ENCODE results near the gene ARHGEF11.
"Not testable (repeated sequence)": the region's sequence is repeated elsewhere in the genome, so short reads cannot be mapped to it uniquely, and the experiment has no call there.

The ARHGEF11 gene, protein sequence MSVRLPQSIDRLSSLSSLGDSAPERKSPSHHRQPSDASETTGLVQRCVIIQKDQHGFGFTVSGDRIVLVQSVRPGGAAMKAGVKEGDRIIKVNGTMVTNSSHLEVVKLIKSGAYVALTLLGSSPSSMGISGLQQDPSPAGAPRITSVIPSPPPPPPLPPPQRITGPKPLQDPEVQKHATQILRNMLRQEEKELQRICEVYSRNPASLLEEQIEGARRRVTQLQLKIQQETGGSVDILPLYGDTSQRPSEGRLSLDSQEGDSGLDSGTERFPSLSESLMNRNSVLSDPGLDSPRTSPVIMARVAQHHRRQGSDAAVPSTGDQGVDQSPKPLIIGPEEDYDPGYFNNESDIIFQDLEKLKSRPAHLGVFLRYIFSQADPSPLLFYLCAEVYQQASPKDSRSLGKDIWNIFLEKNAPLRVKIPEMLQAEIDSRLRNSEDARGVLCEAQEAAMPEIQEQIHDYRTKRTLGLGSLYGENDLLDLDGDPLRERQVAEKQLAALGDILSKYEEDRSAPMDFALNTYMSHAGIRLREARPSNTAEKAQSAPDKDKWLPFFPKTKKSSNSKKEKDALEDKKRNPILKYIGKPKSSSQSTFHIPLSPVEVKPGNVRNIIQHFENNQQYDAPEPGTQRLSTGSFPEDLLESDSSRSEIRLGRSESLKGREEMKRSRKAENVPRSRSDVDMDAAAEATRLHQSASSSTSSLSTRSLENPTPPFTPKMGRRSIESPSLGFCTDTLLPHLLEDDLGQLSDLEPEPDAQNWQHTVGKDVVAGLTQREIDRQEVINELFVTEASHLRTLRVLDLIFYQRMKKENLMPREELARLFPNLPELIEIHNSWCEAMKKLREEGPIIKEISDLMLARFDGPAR (N-terminal part only)

DNA sequence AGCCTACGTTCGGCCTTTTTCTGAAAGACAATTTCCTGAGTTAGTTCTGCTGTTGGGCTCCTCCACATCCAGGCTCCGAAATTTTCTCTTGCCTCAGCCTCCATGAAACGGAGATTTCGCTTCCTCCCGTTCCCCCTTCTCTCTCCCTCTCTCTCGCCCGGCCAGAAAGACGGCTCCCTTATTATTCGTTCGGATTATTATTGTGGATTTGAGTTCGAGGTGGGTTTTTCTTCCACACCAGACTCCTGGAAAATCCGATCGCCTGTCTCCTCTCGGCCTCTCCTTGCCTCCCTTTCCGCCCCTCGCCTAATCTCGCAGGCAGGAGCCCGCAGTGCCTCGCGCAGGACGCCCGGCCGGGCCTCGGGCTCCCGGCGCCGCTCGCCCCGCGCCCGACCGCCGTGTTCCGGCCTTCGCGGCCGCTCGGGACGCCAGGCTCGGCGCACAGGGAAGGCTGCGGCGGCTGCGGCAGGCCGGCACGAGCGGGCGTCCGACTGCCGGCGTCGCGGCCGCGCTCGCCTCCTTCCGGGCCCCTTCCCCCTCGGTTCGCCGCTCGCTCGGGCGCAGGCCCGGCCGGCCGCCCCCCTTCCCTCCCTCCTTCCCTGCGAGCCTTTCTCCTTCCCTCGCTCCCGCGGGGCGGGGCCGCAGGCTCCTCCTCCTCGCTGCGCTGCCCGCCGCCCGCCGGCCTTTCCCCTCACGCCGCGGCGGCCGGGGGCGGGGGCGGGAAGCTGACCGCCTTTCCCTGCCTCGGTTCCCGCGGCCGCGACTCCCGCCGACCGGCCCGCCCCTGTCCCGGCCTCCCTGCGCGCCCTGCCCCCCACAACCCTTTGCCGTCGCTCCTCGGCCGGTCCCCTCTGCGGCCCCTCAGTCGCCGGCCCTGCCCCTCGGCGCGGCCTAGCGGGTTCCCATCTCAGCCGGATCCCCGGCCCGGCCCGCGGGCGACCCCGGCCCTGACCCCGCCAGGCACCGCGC is at the start of gene ARHGEF11:
Gene ARHGEF11, minus strand, starts transcription at position 493 of the 969 bp plus-strand sequence. CDS start 1,412 bp downstream, outside the sequence.
- DNase-seq (ENCODE audit: low spot score), result peak; percentile 89

DNA sequence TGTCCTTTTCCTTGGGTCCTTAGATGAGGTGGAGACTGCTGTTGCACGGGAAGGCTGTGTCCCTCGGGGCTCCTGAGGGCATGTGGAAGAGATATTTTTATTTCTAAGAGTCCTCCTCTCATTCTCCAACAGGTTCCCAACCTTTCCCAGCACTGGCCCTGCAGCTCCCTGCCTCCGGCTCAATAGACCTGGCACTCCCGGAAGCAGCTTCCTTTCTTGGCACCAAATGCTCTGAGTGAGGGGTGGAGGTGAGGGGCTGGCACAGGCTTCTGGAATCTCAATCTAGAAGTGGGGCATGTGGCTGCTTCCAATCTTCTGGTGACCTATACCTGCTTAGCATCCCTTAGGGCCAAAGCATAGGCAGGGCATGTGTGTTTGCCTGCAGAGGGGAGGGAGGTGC is 49.5 kb upstream of the ARHGEF11 start:
- no peak for DNase-seq (ENCODE audit: low spot score)

DNA sequence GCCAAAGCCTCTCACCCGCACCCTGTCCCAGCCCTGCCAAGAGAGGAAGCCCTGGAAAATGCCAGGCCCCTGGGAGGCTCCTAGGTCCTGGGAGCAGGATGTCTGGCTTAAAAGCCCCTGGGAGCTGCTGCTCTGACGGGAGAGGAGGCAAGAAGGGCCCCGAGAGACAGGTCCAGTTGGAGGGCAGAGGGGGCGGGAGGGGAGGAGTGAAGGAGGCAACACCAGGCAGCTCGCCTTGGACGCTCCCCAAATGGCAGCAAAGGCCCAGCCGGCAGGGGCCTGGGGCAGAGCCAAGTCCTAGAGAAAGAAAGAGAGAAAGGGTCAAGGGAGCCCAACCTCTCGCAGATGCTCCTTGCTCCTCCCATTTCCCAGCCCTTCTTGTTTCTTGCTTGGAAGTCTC is 47.3 kb upstream of the ARHGEF11 start:
- DNase-seq (ENCODE audit: low spot score), result no peak

DNA sequence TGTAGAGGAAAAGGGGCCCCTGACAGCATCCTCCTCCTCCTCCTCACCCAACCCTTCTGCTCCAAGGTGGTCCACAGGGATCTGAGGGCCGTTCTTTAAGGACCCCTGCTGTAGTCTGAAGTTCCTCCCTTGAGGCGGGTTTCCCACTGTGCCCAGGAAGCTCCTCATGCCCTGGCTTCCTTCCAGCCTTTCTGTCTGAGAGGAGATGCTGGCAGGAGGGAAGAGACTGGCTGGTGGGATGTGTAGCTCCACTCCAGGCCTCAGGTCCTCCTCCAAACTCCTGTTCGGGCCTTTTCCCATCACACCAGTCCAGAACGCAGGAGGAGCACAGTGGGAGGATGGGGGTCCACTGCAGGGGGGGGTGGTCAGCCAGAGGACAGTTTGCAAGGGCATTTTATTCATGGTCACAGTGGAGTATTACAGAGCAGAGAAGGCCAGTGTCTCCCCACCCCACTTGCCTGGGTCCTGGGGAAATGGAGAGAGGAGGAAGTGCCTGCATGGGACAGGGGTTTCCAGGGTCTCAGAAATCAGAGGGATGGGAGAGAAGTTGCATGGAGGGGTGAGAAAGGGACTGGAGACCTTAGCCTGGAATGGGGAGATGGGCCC is 46.2 kb upstream of the ARHGEF11 start:
- DNase-seq (ENCODE audit: low spot score), result no peak

DNA sequence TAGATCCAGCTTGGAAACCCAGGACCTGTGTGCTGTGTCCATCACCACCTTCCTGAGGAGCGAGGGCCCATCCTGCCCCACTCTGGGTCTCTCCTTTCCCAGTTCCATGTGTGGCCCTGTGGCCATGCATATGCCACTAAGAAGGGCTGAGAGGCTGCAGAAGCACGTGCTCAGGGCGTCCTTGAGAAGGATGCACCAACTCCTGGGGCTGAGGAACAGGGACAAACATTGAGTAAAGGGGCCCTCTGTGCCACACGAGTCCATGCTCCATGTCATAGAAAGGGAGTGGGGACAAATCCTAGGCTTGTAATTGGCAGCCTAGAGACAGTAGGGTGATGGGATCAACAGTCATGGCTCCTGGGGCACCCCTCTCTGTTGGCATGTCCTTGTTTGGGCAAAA is 45.6 kb upstream of the ARHGEF11 start:
- no peak for DNase-seq (ENCODE audit: low spot score)

DNA sequence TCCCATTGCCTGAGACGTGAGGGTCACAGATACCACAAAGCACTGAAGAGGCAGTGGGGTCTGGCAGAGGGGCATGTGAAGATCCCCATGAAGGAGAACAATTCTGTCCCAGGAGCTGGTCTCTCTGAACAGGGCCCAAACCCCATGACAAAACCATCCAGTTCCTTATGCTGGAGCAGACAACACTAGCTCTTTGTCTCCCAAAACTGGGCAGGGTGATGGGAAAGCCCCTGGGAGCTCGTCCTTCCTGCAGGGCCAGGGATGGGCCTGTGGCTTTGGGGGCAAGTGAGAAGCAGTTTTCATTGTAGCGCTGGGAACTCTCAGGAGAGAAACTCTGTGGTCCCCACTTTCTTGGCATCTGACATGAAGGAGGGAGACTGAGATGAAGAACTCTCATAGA is 45.2 kb upstream of the ARHGEF11 start:
- no peak for DNase-seq (ENCODE audit: low spot score)

DNA sequence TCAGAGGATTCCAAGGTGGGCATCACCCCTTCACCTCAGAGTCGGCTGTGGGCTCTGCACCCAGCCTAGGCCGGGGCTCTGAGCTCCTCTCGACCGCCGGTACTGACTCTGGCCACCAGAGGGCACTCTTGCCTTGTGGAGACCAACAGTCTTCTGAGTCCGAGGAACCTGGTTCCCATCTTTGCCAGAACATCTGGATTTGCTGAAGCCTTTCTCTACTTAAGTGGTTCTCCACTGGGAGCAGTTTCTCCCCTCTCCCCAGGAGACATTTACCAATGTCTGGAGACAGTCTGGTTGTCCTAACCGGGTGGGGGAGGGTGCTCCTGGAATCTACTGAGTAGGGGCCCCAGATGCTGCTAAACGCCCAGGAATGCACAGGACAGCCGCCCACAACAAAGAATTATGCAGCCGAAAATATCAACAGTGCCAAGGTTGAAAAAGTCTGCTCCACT is 44.7 kb upstream of the ARHGEF11 start:
- peak; percentile 79 for DNase-seq (ENCODE audit: low spot score)

DNA sequence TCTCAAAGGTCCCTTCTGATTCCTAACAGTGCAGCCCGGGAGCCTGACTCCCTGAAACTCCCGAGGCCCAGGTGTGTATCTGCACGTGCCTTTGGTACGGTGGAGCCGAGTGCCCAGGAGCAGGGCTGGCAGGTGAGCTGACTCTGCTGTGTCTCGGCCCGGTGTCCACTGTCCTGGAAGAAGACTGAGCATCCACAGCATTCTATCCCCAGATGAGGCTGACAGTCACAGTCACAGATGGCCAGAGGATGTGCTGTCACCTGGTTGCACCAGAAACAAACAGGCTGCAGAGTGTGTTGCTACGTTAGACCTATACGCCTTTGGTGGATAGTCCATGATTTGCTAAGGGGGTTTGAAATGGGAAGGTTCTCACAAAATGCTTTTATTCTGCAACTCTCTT is 44.2 kb upstream of the ARHGEF11 start:
- DNase-seq (ENCODE audit: low spot score), result peak; percentile 7

DNA sequence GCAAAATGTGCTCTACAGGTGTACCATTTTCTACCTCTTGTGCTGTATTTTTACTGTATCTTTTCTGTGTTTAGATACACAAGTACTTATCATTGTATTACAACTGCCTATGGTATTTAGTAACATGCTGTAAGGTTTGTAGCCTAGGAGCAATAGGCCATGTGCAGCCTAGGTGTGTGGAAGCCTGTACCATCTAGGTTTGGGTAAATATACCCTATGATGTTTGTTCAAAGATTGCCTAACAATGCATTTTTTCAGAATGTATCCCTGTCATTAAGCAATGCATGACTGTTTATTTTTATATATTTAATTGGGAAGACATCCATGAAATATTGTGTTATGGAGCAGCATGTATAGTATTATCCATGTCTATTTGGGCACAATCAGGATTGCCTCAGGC is 43.1 kb upstream of the ARHGEF11 start:
- no peak for DNase-seq (ENCODE audit: low spot score)

DNA sequence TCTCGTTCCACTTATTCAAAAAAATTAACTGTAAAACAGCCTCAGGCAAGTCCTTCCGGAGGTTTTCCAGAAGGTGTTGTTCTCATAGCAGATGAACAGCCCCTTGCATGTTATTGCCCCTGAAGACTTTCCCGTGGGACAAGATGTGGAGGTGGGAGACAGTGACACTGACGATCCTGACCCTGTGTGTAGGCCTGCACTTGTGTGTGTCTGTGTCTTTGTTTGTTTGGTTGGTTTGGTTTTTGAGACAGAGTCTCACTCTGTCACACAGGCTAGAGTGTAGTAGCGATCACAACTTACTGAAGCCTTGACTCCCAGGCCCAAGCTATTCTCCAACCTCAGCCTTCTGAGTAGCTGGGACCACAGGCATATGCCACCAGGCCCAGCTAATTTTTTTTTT is 41.5 kb upstream of the ARHGEF11 start:
- no peak for DNase-seq (ENCODE audit: low spot score)

DNA sequence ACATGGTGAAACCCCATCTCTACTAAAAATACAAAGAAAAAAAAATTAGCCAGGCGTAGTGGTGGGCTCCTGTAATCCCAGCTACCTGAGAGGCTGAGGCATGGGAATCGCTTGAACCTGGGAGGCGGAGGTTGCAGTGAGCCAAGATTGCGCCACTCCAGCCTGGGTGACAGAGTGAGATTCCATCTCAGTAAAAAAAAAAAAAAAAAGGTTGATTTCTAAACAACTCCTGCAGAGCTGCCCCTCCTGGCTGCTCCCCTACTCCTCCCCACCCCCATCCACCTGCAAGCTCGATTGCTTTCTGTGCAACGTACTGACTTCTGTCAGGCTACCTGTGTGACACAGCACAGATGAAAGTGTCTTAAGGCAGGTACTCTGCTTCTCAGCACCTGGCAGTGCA is 40.8 kb upstream of the ARHGEF11 start:
- DNase-seq (ENCODE audit: low spot score), result no peak

DNA sequence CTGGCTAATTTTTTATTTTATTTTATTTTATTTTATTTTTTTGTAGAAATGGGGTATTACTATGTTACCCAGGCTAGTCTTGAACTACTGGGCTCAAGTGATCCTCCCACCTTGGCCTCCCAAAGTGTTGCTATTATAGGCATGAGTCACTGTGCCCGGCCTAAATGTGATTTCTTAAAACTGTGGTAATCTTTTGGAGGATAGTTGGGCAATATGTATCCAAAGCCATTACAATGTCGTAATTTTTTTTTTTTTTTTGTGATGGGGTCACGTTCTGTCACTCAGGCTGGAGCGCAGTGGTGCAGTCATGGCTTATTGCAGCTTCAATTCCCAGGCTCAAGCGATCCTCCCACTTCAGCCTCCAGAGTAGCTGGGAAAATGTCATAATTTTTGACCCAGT is 39.9 kb upstream of the ARHGEF11 start:
- no peak for DNase-seq (ENCODE audit: low spot score)

DNA sequence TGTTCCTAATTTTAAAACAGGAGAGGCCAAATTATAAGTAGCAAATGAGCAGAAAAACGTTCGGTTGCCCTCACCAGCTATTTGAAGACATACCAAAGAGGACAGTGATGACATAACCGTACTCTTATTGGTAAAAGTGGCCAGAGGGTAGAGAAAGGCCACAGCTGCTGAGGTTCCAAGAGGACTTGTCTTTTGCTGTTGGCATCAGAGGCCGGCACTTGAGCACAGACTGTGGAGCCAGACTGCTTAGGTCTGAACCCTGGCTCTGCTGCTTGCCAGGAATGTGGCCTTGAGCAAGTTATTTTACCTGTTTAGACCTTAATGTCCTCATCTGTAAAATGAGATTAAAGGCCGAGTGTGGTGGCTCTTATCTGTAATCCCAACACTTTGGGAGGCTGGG is 39.2 kb upstream of the ARHGEF11 start:
- DNase-seq (ENCODE audit: low spot score), result no peak

DNA sequence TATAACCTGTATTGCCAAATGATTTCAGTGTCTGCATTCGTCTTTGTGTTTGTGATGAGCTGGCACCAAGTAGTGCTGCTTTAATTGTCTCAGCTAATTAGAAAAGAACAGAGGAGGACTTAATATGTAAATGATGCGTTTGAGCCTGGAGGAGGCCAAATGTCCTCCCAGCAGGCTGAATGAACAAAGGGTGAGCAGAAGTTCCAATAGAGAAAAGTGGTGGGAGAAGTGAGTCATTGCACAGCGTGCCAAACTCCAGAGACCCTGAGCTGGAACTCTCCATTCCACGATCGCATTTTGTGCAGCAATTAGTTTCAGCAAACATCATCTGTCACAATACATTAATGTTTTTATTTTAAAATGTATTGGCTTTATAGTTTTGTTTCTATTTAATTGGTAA is 36.2 kb upstream of the ARHGEF11 start:
- DNase-seq (ENCODE audit: low spot score), result no peak

DNA sequence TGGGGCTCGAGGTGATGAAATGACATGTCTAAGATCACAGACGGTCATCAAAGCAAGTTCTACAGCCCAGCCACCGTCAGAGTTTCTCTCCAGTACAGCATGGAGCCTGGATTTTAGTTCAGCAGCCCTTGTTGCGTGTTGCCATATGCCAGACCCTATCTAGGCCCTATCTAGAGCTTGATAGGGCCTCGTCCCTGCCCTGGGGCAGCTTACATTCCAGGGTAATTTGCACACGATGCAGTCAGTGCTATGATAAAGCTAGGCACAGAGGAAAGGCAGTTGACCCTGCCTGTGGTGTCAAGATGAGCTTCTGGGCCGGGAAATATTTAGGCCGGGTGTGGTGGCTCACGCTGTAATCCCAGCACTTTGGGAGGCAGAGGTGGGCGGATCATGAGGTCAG is 35.2 kb upstream of the ARHGEF11 start:
- no peak for DNase-seq (ENCODE audit: low spot score)

DNA sequence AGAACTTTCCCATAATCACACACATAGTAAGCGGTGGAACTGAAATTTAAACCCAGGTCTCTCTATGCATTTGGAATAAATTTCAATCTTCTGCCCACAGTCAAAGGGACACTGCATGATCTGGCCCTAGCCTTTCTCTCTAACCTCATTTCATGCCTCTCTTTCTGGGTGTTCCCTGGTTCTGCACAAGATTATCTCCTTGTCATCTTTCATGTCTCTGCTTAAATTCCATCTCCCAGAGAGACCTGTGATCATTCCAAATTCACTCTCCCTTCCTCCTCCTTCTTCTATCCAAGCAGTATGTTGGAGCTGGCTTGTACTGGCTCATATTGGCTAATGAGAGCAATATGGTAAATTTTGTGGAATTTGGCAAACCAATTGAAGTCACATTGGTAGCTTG is 31.9 kb upstream of the ARHGEF11 start:
- no peak for DNase-seq (ENCODE audit: low spot score)

DNA sequence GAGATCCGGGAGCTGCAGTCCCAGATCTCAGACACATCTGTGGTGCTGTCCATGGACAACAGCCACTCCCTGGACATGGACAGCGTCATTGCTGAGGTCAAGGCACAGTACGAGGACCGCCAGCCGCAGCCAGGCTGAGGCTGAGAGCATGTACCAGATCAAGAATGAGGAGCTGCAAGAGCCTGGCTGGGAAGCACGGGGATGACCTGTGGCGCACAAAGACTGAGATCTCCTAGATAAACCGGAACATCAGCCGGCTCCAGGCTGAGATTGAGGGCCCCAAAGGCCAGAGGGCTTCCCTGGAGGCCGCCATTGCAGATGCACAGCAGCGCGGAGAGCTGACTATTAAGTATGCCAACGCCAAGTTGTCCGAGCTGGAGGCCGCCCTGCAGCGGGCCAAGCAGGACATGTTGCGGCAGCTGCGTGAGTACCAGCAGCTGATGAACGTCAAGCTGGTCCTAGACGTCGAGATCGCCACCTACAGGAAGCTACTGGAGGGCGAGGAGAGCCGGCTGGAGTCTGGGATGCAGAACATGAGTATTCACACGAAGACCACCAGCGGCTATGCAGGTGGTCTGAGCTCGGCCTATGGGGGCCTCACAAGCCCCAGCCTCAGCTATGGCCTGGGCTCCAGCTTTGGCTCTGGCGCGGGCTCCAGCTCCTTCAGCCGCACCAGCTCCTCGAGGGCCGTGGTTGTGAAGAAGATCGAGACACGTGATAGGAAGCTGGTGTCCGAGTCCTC is 28.6 kb upstream of the ARHGEF11 start:
- DNase-seq (ENCODE audit: low spot score), result peak; percentile 46

DNA sequence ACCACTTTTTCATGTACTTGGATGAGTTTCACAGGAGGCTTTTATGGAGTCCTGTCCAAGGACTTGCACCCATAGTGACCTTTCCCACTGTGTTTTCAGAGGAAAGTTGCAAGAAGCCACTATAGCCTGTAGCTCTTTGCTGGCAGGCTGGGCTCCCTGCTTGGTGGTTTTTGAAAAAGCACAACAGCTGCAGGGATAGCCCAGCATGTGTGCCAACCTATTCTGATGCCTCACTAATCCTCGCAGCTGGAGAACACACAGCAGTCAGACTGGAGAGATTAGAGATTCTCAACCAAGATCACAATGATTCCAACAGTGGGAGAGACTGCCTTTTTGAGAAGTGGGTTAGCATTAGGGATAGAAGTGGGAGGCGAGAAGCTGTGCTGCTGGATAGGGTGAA is 24.1 kb upstream of the ARHGEF11 start:
- DNase-seq (ENCODE audit: low spot score), result no peak

DNA sequence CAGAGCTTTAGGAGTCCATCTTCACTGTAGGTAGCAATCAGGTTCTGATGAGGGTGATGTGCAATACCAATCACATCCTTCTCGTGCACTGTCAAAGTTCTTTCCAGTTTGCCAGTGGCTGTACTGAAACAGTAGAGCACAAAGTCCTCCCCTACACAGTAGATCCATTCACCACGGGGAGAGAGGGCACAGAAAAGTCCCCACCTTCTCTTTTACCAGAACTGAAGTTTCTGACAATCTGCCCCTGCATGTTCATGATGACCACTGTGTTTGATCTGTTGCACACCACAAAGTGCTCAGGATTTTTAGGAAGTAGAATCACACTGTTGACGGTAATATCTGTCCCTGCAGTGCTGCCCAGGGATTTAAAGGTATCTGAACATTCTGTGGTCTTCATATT is 13.7 kb upstream of the ARHGEF11 start:
- DNase-seq (ENCODE audit: low spot score), result not testable (repeated sequence)

DNA sequence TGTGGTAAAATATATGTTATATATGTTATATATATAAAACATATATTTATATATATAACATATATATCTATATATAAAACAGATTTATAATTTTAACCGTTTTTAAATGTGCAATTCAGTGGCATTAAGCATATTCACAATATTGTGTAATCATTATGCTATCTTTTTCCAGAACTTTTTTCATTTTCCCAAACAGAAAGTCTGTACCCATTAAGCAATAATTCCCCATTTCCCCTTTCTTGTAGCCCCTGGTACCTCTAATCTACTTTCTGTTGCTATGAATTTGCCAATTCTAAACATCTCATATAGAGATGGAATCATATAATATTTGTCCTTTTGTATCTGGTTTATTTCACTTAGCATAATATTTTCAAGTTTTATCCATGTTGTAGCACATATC is 10.7 kb upstream of the ARHGEF11 start:
- no peak for DNase-seq (ENCODE audit: low spot score)

DNA sequence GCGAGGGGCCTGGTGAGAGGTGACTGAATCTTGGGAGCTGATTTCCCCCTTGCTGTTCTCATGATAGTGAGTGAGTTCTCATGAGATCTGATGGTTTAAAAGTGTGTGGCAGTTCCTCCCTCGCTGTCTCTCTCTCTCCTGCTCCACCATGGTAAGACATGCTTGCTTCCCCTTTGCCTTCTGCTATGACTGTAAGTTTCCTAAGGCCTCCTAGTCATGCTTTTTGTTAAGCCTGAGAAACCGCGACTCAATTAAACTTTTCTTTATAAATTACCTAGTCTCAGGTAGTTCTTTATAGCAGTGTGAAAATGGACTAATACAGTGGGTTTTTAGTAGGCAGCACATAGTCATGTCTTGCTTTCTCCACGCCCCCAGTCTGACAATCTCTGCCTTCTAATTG is 10.2 kb upstream of the ARHGEF11 start:
- peak; percentile 29 for DNase-seq (ENCODE audit: low spot score)

Measured in pons (tissue), 1 donor.